Large intestine (tissue), 3 donors: Measurements from ENCODE around the gene SEMA6A. TPM values are rescaled to one million over a fixed set of nuclear protein-coding genes. Genes with fewer than 3 reads are reported as not detected.

ENCODE experiments used
- DNase-seq, 2 donors: peaks; one replicate each; pipeline versions ENCODE4 v3.0.0 to v3.0.0-alpha.2; 2013
- H3K27ac ChIP-seq: one replicate; pipeline ENCODE4 v1.5.1; 2013; ENCODE audit warnings: low read length
- H3K27me3 ChIP-seq: 2 replicates; pipeline ENCODE4 v1.6.1; 2013; ENCODE audit warnings: low read length; ENCODE audit not compliant: control insufficient read depth, insufficient read depth
- H3K36me3 ChIP-seq: 2 replicates; pipeline ENCODE4 v1.6.1; 2013; ENCODE audit warnings: low read length; ENCODE audit not compliant: control insufficient read depth, insufficient read depth
- H3K4me1 ChIP-seq: one replicate; pipeline ENCODE4 v1.6.1; 2013; ENCODE audit warnings: low read length; ENCODE audit not compliant: control insufficient read depth, insufficient read depth
- H3K4me3 ChIP-seq: one replicate; pipeline ENCODE4 v1.5.1; 2013; ENCODE audit warnings: low read length
- H3K9me3 ChIP-seq: one replicate; pipeline ENCODE4 v1.6.1; 2013; ENCODE audit warnings: mild to moderate bottlenecking, low read depth, low read length, moderate library complexity; ENCODE audit not compliant: control insufficient read depth
- WGBS: methylation state at CpG from one replicate; pipeline ENCODE4 v1.1.5; 2013; ENCODE audit warnings: low lambda C conversion rate; ENCODE audit not compliant: insufficient coverage; 5-methylcytosine and 5-hydroxymethylcytosine counted together
- polyA plus RNA-seq: library from polyadenylated mRNA; unstranded; fragments of 120-200 nt; gene quantifications from one replicate; pipeline ENCODE4 v1.2.1, GENCODE V29; 2013

SEMA6A gene
- polyA plus RNA-seq, 1 donor = 55.9 TPM

GRCh38 chr5:116566251-116566650 is 8.4 kb downstream of the SEMA6A start:
- Histone ChIP-seq H3K27ac (peak overlapping the region; percentile 53), H3K27me3 (no peaks in the 10 kb centered on the region), H3K36me3 (peaks cover 7% of the 10 kb centered on the region), H3K4me3 (no peak overlapping the region), H3K4me1 (peaks cover 19% of the 10 kb centered on the region), H3K9me3 (no peaks in the 10 kb centered on the region)
- no peak for DNase-seq
- 83% methylated on average over 1 of the region's 1 CpG for WGBS

DNA sequence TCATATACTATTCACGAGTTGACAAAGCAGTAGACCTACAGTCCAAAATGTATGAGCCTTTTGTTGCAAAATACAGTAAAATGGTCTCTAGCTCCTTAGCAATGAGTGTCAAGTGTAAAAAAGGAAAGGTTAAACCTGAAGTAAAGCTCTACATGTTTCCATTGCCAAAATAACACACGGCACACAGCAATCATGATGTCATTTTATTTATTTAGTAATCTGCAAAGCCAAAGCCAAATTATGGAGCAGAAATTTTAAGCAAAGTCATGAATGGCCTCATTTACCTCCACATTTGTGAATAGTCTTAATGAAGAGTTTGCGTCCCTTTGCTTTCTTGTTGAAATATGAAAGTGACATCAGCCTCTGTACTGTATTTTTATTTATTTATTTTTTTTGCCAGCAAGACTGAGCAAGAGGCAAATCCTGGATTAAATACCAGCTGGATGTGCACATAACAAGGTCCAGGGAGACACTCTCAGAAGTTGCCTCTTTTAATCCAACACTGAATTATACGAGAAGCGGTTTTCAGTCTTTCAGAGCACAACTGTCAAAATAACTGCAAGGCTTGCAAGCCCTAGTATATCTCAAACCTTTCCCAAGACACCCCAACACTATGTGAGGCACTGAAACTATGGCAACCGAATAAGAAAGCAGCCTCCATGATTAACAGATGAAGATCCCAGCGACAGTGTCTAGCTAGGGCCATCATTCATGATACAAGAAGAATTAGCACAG is 9.7 kb downstream of the SEMA6A start:
- peaks cover 7% of the 10 kb centered on the region for H3K36me3 ChIP-seq
- H3K4me3 ChIP-seq = no peak overlapping the region
- no peaks in the 10 kb centered on the region for H3K9me3 ChIP-seq
- no peak for DNase-seq
- no peak overlapping the region for H3K27ac ChIP-seq
- no peaks in the 10 kb centered on the region for H3K27me3 ChIP-seq
- H3K4me1 ChIP-seq = peaks cover 10% of the 10 kb centered on the region
- 100% methylated on average over 3 of the region's 7 CpGs for WGBS

GRCh38 chr5:116564312-116564711 is 10.3 kb downstream of the SEMA6A start:
- no peaks in the 10 kb centered on the region for H3K27me3 ChIP-seq
- no peak overlapping the region for H3K4me3 ChIP-seq
- no CpG with 5 or more reads among the region's 3 CpGs for WGBS
- no peaks in the 10 kb centered on the region for H3K9me3 ChIP-seq
- H3K4me1 ChIP-seq = peaks cover 6% of the 10 kb centered on the region
- peaks cover 7% of the 10 kb centered on the region for H3K36me3 ChIP-seq
- no peak for DNase-seq
- H3K27ac ChIP-seq = no peak overlapping the region

DNA sequence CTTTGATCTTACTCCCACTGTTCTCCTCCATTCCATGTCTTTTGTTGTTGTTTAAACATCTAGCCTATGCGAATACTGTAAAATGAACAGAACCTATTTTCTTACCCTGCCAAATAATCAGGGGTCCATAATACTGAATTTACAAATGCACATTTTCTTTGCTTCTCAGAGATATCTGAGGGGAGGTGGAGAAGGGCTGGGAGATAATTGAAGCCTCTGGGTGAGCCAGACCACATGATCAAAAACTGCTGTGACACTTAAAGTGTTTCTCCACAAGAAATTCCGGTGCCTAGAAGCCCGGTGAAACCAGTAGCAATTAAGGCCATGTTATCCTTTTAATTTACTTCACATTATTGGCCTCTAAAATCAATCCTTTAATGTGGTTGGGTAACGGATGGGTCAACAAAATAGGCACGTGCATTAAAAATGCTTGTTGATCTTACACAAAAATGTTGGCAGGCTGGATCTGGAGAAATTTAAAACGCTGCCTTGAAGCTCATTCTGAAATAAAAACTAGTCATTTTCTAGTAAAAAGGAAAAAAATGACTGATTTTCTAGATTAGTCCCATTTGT is 10.8 kb downstream of the SEMA6A start:
- no peak overlapping the region for H3K27ac ChIP-seq
- 53% methylated on average over 2 of the region's 6 CpGs for WGBS
- no peaks in the 10 kb centered on the region for H3K27me3 ChIP-seq
- H3K4me1 ChIP-seq = peaks cover 4% of the 10 kb centered on the region
- H3K9me3 ChIP-seq = no peaks in the 10 kb centered on the region
- H3K36me3 ChIP-seq = peaks cover 7% of the 10 kb centered on the region
- no peak overlapping the region for H3K4me3 ChIP-seq
- DNase-seq = no peak

GRCh38 chr5:116562669-116563068 is 12.0 kb downstream of the SEMA6A start:
- no peaks in the 10 kb centered on the region for H3K9me3 ChIP-seq
- WGBS = 80% methylated on average over 1 of the region's 11 CpGs
- H3K36me3 ChIP-seq = peaks cover 7% of the 10 kb centered on the region
- no peak overlapping the region for H3K27ac ChIP-seq
- no peaks in the 10 kb centered on the region for H3K27me3 ChIP-seq
- H3K4me1 ChIP-seq = peaks cover 4% of the 10 kb centered on the region
- no peak overlapping the region for H3K4me3 ChIP-seq
- no peak for DNase-seq

- H3K9me3 ChIP-seq = no peaks in the 10 kb centered on the region
- no peaks in the 10 kb centered on the region for H3K27me3 ChIP-seq
- WGBS = no CpG with 5 or more reads among the region's 3 CpGs
- H3K4me1 ChIP-seq = peaks cover 2% of the 10 kb centered on the region
- no peak overlapping the region for H3K4me3 ChIP-seq
- H3K36me3 ChIP-seq = peaks cover 6% of the 10 kb centered on the region
- DNase-seq = no peak
- H3K27ac ChIP-seq = no peak overlapping the region
These were observed 13.0 kb downstream of the SEMA6A start for GRCh38 chr5:116561658-116562057.

DNA sequence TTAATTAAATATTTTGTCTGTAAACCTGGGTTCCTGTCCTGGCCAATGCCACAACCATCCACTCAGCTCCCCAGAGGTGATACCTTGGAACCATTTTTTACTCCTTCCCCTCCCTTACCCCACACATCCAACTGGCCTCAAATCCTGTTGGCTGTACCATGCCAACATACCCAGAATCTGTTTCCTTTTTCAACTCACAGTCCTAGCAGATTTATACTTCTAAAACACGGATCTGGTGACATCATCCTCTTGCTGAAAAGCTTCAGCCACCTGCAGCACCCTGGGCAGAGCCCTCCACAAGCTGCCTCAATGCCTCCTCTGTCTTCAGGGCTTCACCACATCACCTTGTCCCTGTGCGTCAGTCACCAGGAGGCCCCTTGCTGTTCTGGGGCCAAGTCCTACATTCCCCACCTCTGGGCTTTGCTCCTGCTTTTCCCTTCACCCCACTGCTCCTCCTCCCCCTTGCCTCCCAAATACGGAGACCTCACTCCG is 14.9 kb downstream of the SEMA6A start:
- Histone ChIP-seq H3K27ac (no peak overlapping the region), H3K4me1 (peaks cover 9% of the 10 kb centered on the region), H3K36me3 (peaks cover 5% of the 10 kb centered on the region), H3K27me3 (no peaks in the 10 kb centered on the region), H3K4me3 (no peak overlapping the region), H3K9me3 (no peaks in the 10 kb centered on the region)
- DNase-seq = no peak
- WGBS = no CpG with 5 or more reads among the region's 4 CpGs

DNA sequence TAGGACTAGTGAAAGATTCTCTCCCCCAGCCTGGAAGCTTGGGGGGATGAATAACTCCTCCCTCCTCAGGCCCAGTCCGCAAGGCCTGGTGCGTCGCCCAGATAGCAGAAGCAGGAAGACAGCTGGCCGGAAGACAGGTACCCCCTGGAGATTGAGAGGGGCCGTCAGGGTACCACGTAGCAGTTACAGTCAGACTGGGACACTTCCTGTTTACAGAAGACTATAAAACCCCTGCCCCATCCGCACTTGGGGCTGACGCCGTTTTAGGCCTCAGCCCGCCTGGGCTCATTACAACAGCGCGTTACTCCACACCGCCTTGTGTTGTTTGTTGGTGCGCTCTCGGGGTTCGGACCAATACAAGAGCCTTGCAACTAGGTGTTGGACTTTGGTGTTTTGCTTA is 15.4 kb downstream of the SEMA6A start:
- Histone ChIP-seq H3K4me3 (no peak overlapping the region), H3K4me1 (peaks cover 11% of the 10 kb centered on the region), H3K27me3 (no peaks in the 10 kb centered on the region), H3K36me3 (peaks cover 5% of the 10 kb centered on the region), H3K9me3 (no peaks in the 10 kb centered on the region), H3K27ac (no peak overlapping the region)
- no CpG with 5 or more reads among the region's 16 CpGs for WGBS
- DNase-seq = no peak

DNA sequence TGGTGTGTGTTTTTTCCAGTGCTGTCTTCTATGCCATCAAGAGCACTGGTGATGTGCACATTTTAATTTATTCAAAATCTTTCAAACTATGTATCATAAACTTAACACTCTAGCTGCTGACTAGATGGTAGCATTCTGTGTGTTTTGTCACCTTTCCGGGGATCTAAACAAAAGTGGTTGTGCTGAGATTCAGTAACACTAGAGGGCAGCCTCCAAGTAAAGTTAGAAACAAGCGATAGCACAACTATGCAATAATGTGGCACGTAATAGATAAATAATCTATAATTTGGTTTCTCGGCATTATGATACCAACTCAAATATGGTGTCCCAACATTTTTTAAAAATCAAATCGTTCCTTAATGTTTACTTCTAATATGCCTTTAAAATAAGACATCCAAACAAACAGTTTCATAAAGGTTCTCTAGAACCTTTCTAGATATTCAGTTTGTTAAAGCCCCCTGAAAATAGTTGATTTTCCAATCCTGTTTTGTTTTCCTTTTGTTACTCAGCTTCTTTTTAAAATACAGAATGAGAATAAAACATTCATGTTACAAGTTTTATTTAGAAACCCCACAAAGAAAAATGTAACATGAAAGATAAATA is 16.9 kb downstream of the SEMA6A start:
- 0% methylated on average over 1 of the region's 5 CpGs for WGBS
- H3K27me3 ChIP-seq = no peaks in the 10 kb centered on the region
- peaks cover 3% of the 10 kb centered on the region for H3K36me3 ChIP-seq
- H3K27ac ChIP-seq = no peak overlapping the region
- peaks cover 14% of the 10 kb centered on the region for H3K4me1 ChIP-seq
- DNase-seq = no peak
- H3K4me3 ChIP-seq = no peak overlapping the region
- H3K9me3 ChIP-seq = no peaks in the 10 kb centered on the region

- peak overlapping the region; percentile 24 for H3K27ac ChIP-seq
- no peaks in the 10 kb centered on the region for H3K9me3 ChIP-seq
- no peaks in the 10 kb centered on the region for H3K36me3 ChIP-seq
- WGBS = no CpG with 5 or more reads among the region's 2 CpGs
- H3K27me3 ChIP-seq = no peaks in the 10 kb centered on the region
- peak in 1 of 2 donors; percentile 53 for DNase-seq
- peaks cover 26% of the 10 kb centered on the region for H3K4me1 ChIP-seq
- H3K4me3 ChIP-seq = no peak overlapping the region
These were observed 19.9 kb downstream of the SEMA6A start for GRCh38 chr5:116554764-116555163.
